ENCODE data around the gene SLC9A5. TPM values are rescaled to one million over a fixed set of nuclear protein-coding genes. Genes with fewer than 3 reads are reported as not detected.

SLC9A5 gene
- total RNA-seq, 1 experiment from 2014 or later, result 10.3 TPM

- no peak for TF ChIP-seq ATF6 (CRISPR knock-in tag; IDR thresholded peaks at IDR 0.05)
- no peak for TF ChIP-seq ATF3 (CRISPR knock-in tag; conservative IDR thresholded peaks at IDR 0.05)
- no peak for TF ChIP-seq E2F5 (CRISPR knock-in tag; IDR thresholded peaks at IDR 0.05)
- no peak for TF ChIP-seq ZNF121 (CRISPR knock-in tag; IDR thresholded peaks at IDR 0.05)
Observed at GRCh38 chr16:67286441-67287235, 37.9 kb downstream of the SLC9A5 start (continued).

- no peaks in the 10 kb centered on the region for H3K36me3 Mint-ChIP-seq
- H3K27me3 Mint-ChIP-seq (ENCODE audit: low read depth), result 0 out of 2 replicates have a peak, but pooled peaks cover 1% of the 10 kb centered on the region
- DNase-seq (ENCODE audit: low spot score), result no peak
- H3K27ac Mint-ChIP-seq, result no peak overlapping the region
- POLR2A ChIA-PET, result no interaction called here
- CTCF ChIA-PET, result interaction anchor here (0.7 to 1.8 kb wide), 4 partner anchors 10 to 112 kb away, joined by 3 to 6 read pairs (median 4); partner anchors contain the start of gene LRRC36
- TF ChIP-seq SP1 (CRISPR knock-in tag; conservative IDR thresholded peaks at IDR 0.05) (no peak), AFF4 (CRISPR knock-in tag; IDR thresholded peaks at IDR 0.05; ENCODE audit: borderline replicate concordance) (no peak), ZNF416 (CRISPR knock-in tag; IDR thresholded peaks at IDR 0.05) (no peak), ELF4 (CRISPR knock-in tag; IDR thresholded peaks at IDR 0.05; ENCODE audit: low read depth) (no peak), ESRRA (CRISPR knock-in tag; IDR thresholded peaks at IDR 0.05; ENCODE audit: borderline replicate concordance) (no peak), ZNF671 (CRISPR knock-in tag; IDR thresholded peaks at IDR 0.05) (no peak), FOXK1 (CRISPR knock-in tag; IDR thresholded peaks at IDR 0.05) (no peak), E2F1 (CRISPR knock-in tag; IDR thresholded peaks at IDR 0.05) (no peak), ZNF138 (CRISPR knock-in tag; conservative IDR thresholded peaks at IDR 0.05) (no peak), ATF6 (CRISPR knock-in tag; IDR thresholded peaks at IDR 0.05) (no peak), NR2C2 (CRISPR knock-in tag; IDR thresholded peaks at IDR 0.05) (no peak), NFYB (CRISPR knock-in tag; conservative IDR thresholded peaks at IDR 0.05; ENCODE audit: low read depth) (no peak), ZNF263 (CRISPR knock-in tag; IDR thresholded peaks at IDR 0.05; ENCODE audit: low read depth) (no peak), SOX15 (CRISPR knock-in tag; IDR thresholded peaks at IDR 0.05) (no peak), MYBL2 (CRISPR knock-in tag; IDR thresholded peaks at IDR 0.05) (no peak), ZNF121 (CRISPR knock-in tag; IDR thresholded peaks at IDR 0.05) (no peak), ETV6 (CRISPR knock-in tag; IDR thresholded peaks at IDR 0.05) (no peak), E2F4 (CRISPR knock-in tag; IDR thresholded peaks at IDR 0.05; ENCODE audit: borderline replicate concordance, low read depth) (no peak)
- H3K4me3 Mint-ChIP-seq, result no peak overlapping the region
- no peak for ATAC-seq
- H3K9me3 Mint-ChIP-seq, result no peaks in the 10 kb centered on the region
- H3K4me1 Mint-ChIP-seq, result no peaks in the 10 kb centered on the region
Observed at GRCh38 chr16:67287960-67288359, 39.2 kb downstream of the SLC9A5 start.

Measured in WTC11 (cell line).